8988T (cell line): ENCODE measurements around the gene ELP4.

Source experiments
- DNase-seq: peaks from one replicate; pipeline ENCODE4 v3.0.0; 2011

ELP4 gene

DNA sequence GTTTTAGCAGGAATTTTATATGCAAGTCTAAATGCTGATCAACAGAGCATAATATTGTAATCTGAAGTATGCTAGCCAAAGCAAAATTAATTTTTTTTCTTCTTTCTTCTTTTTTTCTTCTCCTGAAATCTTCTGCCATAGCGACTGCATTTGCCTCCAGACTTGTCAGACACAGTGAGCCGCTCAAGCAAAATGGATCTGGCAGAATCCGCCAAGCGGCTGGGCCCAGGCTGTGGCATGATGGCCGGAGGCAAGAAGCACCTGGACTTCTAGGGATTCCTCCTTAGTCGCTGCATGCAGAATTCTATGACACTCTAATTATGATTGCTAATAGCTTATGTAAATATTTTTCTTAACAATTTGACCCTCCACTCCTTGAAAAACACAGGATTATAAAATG lies 273.7 kb downstream of the ELP4 start:
- DNase-seq = no peak

DNA sequence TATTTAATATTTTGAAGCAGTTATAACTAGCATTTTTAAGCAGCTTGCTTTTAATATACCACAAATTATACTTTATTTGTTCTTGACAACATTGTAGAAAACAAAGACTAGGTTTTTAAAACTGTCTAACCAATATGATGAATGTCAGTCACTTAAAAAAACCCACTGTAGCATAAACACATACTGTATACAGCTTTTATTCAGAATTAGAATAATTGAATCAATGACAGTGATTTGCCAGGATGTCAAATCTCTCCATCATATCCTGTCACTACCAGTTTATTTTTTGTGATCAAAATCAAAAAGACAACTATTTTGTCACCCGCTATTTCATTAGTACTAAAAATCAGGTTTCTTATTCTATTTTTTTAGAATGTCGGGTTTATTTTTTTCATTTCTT lies 275.0 kb downstream of the ELP4 start:
- DNase-seq = no peak

DNA sequence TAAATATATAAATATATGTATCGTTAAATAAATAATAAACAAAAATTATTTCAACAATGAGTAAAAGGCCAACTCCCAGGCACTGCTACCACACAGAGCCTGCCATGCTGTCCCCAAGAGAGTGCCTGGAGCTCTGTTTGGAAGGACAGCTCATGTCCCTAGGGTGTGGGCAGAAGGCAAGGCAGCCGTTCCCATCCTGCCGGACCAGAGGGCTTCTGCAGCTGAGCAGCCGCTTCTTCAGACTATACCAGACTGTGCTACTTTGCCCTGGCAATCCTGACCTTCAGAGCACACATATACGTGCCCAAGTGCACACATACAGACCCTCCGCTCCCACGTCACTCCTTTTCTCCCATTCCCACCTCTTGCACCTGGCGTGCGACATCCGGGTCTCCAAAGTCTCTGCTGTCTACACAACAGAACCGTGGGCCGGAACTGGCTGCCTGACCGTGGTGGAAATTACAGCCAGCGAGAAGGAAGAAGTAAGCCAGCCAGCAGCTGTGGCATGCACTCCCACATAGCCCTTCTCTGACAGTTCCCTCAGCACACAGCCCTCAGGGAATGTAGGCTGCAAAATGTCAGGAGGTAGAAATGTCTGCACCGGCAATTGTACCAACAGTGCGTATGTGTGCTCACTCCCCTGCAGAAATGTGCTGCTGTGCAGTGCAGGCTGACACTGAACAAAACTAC lies 277.6 kb downstream of the ELP4 start:
- no peak for DNase-seq

DNA sequence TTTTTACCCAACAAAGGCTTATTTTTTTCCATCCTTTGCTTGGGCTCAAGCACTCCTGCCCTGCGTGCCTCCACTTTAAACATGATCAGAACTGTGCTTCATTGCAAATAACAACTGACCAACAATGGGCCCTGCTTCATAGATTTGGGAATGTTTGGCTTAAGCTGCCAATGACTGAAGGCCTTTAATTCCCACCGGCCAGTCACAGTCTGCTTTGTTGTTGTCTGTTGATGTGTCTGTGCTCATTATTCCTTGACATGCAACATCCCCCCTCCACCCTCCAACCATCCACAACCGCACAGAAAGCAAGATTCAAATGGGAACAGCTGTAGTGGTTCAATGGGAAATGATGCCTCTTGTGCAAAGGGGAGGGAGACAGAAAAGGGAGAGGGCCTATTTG lies 278.5 kb downstream of the ELP4 start:
- no peak for DNase-seq

DNA sequence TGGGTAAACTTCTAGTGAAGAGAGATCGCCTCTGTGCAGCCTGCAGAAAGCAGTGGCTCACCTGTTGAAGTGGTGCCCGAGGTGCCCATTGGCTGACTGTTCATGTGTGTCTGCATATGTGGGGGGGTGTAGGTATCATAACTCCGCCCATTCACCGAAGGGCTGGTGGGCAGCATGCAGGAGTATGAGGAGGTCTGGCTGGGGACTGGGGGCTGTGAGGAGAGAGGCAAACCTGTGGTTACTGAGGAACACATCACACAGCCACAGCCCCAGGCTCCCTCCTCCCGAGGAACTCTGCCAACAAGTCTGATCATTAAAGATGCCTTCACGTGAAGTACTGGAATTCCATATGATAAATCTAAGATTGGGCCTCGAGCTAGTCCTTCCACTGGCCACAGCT lies 281.1 kb downstream of the ELP4 start:
- no peak for DNase-seq

DNA sequence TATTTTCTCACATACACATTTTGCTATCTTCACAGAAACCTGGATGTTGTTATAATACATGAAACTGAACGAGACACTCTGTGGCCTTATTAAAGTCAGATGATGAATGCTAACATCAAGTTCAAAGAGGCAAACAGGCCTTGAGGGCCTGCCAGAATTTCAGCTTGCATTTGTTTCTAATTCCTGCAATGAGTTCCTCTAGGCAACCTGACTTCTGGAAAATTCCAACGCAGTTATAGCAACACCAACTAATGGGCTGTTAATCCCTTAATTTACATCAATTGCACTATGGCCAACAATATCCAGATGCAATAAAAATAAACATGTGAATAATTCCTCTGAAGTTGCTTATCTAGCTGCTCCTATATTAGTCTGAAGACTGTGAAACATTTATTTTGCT lies 282.5 kb downstream of the ELP4 start:
- DNase-seq = no peak

DNA sequence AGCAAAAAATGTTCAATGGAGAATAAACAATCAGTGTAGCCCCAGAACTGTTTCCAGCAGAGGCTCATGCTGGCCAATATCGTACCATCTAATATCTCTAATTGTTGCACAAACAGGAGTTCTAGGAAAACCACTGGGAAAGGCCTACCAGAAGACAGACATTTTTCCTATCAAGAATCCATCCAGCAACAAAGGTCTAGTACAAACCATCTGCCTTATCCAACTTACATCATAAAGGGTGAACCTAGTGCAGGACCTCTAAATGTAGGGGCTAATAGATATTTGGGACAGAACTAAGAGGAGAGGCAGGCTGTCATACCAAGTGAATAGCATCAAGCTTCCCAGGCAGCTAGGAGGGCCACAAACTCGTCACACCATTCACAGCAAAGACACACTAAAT lies 282.9 kb downstream of the ELP4 start:
- no peak for DNase-seq

DNA sequence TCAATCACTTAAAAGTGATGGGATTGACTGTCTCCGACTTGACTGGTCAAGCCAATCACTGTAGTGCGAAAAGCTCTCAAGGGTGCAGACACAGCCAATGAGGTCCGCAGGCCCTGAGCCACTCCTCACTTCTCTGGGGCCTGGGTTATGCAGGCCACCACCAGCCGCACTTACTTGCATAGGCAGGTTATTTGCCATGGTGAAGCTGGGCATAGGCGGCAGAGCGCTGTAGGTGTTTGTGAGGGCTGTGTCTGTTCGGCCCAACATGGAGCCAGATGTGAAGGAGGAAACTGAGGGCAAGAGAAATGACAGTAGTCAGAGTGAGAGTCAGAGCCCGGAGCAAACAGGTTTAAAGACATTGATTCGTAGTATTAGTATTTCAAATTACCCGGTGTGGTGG lies 283.7 kb downstream of the ELP4 start:
- no peak for DNase-seq

DNA sequence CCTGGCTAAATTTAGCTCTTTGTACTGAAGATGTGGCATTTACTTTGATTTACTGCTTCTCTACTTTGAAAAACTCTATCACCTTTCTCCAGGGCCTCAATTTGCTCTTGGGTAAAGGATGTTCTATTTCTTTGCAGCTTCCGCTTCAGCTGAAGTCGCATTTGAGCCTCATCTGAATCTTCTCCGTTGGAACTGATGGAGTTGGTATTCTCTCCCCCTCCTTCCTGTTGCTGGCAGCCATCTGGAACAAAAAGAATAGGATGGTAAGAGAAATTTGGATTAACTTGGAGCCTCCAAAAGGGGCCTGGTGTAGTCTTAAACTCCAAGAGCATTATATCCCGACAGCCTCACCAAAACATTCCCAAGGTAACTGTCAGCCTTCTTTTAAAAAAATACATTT lies 285.0 kb downstream of the ELP4 start:
- no peak for DNase-seq

DNA sequence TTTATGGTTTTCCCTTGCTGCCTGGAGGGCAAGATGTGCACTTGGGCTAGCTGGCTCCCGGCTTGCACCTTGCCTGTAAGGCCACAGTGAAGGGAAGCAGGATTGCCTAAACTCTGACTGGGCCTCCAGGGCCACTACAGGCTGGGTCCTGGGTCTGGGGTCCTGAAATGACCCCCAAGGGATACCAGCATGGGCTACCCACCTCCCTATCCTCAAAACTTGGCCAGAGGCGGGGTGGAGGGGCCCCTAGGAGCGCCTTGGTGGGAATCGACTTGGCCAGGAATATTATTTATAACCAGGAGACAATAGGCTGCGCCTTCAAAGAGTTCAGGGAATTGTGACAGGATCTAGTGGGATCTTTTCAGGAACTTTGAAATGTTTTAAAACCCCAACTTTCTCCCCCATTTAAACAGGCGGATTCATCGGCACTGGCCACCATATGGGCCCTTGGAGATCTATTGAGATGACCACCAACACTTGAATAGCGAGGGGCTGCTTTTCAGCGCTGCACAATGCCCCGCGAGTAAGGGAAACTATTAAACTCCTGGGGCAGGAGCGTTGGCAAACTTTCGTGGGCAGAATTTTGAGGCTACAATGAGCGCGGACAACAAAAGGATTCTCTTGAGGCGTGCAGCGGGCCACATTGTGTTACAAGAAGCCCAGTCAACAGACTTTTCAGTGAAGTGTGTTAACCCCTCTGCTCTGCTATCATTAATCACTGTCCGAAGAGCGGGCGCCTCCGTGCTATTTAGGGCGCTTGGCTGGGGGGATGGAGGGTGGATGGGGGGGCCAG lies 286.3 kb downstream of the ELP4 start:
- DNase-seq = no peak

DNA sequence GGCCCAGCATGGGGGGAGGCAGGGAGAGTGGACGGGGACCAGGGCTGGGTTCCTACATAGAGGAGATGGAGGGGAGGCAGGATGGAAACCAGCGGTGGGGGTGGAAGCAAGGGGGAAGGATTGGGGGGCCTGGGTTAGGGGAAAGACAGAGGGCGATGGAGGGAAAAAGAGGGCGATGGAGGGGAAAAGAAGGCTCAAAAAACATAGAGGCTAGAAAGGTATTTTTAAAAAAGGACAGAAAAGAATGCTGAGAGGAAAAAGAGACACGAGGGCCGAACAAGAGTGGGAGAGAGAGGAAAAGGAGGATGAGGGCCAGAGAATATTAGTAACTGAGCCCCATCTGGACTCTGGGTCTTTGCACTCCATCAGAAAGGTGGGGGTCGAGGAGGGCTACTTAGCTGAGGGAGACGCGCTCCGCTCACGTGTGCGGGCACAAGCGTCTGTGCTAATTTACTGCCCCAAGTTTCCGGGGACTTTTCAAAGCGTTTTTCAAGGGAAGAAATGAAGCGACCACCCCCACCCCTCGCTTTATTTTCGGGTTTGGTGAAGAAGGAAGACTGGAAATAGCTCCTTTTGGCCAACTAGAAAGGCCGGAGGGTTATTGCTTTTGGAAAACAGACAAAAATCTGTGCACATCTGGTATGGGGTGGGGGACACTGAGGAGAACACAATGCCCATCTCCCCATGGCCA lies 287.1 kb downstream of the ELP4 start:
- no peak for DNase-seq

DNA sequence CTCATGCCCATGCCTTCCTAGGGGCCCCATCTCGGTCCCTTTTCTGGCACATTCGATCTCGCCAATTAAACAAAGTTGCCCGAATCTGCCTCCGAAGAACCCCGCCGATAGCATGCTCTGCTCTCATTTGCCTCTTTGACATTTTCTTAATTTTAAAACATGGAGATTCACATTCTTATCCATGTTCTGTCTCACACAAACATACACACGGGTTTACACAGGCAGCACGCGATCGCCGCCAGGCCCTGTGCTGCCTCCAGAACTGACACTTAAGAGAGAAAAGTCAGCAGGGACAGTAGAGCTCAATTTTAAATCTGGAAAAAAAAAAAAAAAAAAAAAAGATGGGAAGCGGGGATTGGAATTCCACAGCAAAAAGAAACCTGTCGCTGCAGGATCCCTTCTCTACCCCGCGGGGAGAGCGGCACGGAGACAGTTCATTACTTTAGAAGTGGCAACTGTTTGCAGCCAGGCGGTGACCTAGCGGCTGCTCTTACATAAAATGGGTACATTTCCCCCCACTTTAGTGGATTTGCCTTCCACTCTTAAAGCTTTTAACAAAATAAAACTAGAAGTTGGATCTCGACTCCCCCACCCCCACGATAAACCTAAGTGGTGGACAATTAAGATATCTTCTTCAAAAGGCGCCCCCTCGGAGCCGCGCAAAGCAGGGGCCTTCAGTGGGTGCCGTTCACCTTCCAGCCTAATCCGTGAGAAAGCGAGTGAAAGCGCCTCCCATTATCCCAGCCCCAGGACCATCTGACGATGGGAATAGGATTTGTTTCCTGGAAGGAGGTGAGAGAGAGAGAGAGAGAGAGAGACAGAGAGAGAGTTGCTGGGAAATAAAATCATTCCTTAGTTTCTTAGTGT lies 287.9 kb downstream of the ELP4 start:
- no peak for DNase-seq

DNA sequence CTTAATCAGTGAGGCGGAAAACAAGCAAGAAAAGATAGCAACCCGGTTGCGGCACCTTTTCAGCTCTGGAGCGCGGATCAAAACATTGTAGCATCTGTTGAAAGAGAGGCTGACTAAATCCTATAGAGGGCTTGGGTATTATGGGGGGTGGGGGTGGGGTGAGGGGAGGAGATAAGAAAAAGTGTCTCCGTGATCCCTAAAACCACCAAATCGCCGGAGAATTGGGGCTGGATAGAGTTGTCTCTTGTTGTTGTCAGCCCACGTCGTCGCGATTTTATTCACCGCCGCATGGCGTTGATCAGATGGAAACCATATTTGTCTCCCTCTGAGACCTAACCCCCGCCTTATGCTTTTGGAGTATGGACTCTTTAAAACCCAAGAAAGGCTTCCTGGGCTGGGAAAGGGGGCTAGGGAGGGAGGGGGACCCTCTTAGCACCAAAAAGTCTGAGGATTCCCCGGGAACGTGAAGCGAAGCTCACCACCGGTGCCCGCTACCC lies 288.5 kb downstream of the ELP4 start:
- DNase-seq = no peak

DNA sequence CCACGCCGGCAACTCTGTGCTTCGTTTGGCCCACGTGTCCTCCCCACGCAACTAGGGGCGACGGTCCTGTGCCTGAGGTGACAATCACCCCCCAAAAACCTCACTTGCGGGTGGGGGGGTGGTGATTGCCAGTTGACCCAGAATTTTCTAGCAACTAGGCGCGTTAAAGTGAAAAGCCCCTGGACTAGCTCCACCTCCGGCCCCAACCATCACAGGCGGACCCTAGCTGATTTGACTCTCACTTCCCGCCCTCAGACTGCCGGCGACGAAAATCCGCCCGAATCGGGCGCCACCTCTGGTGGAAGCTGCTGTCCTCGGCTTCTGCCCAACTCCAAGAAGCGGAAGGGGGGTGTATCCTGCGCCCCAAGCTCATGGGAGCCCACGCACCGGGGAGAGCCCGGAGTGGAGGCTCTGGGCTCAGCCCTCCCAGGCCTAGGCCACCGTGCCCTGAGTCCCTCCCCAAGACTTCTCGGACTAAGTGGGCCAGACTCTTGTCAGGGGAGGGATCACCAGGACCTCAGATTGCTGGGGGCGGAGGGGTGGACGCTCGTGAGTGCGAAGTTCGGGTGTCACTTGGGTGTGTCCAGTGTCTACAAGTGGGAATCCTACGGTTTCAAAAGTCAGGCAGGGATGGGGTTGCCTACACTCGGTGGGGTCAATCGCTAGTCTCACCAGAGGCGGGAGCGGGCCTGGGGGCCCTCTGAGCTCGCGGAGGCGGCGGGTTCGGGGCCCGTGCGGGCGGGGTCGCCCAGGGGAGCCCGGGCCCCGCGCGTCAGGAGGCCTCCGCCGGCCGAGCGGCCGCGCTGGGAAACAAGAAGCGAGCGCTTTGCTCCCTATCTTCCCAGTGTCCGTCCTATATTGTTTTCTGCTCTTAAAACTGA lies 289.2 kb downstream of the ELP4 start:
- DNase-seq = peak; percentile 36

DNA sequence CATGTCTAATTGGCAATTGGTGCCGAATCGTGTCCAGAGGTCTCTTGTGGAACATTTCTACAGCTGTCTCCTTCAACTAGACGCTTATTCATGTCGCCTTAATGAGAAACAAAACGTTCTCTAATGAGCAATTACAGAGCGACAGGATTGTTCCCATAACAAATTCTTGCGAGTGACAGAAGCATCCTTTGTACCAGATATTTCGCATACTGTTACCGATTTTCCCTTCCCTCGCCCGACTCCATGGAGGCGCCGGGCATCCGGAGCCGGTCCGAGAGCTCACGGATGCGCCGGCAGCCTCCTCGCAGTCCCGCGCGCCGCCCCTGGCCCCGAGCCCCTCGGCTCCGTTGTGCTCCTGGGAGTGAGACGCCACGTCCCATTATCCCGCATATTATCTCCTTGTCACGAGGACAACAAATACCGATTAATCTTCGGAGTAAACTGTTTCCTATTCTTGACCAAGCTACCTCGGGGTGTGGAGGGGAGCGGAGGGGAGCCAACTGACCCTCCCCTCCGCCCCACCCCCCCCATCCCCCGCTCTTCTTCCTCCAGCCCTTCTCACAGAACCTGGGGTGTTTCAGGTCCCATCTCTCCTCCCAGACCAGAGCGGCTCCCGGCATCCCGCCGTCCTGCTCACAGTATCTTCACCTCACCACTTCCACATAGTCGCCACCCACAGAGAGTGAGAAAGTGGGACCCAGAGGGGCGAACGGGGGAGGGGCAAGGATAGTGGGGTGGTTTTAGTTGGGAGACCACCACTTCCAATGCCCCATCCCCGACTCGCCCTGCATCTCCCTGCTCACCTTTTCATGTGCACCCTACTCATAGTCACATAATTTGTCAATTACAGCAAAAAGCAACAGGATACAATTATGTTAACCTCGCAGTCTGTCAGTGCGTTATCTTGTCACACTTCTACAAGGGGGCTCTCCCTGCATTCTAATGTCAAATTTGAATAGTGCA lies 290.1 kb downstream of the ELP4 start:
- no peak for DNase-seq

DNA sequence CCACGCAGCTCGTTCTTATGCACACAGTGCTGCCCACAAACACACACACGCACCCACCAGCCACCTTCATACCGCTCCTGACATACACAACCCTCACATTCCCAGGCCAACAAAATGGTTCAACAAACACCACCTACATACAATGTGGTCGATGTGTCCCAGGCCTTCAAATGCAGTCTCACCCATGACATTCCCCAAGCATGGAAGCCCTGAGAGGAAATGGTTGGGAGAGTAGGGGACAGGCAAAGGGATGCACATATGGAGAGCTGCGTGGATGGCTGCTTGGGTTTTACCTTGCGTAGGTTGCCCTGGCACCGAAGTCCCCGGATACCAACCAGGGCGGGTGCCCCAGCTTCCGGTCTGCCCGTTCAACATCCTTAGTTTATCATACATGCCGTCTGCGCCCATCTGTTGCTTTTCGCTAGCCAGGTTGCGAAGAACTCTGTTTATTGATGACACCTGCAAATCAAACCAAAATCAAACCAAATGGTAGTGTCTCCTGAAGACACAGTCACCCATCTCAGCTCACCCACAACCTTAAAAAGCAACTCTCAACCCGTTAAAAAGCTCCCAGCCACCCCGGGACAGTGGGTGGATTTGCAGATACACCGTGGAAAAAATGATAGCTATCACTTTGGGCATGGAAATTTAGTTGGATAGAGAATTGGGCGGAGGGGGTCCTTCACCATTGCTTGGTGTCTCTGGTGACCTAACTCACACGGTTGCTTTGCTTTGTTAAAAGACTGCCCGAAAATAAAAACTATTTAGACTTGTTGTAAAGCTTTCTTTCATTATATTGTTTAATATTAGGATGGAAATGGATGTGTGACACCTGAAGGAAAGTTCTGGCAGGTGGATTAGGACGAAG lies 291.1 kb downstream of the ELP4 start:
- no peak for DNase-seq

DNA sequence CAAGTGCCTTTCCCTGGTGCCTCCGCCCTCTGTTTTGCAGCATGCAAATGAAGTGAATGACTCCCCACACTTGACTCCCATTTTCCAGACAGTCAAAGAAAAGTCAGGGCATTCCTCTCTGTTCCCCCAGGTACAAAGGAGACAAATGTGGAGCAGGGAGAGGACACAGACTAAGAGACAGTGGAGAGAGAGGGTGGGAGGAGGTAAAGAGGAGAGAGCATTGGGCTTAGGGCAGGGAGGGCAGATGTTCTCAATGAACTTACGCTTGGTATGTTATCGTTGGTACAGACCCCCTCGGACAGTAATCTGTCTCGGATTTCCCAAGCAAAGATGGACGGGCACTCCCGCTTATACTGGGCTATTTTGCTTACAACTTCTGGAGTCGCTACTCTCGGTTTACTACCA lies 291.7 kb downstream of the ELP4 start:
- DNase-seq = no peak

DNA sequence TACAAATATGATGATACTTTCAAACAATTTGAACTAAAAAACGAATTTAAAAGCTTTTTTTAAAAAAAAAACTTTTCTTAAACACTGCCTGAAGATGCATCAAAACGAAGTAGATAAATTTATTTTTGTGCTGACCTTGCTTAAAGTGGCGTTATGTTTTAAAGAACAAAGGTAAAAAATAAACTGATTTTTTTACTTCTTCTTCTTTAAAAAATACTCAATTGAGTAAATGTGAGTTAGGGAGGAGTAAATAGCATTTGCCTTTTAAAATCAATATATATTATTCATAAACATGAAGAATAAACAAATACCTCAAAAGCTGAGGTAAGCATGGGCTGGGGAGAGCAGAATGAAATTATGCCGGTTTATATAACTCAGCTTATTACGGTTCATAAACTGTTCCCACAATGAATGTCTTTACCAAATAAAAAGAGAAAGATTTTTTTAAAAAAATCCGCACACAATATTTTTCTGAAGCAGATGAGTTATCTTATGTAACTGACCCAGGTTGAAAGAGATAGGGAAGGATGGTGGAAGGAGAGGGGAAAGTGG lies 292.5 kb downstream of the ELP4 start:
- no peak for DNase-seq

DNA sequence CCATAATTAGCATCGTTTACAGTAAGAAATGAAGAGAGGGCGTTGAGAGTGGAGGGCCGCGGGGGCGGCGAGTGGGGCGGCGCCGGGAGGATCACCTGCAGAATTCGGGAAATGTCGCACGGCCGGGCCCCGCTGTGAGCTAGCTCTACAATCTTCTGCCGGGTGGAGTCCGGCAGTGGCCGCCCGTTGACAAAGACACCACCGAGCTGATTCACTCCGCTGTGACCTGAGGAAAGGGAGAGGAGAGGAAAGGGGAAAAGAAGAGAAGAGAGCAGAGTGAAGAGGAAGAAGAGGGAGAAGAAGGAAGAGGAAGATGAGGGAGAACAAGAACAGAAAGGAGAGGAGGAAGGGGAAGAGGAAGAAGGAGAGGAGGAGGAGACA lies 293.0 kb downstream of the ELP4 start:
- no peak for DNase-seq
